Neural cell (in vitro differentiated cells): Measurements from ENCODE around the gene AGBL4. TPM values are rescaled to one million over a fixed set of nuclear protein-coding genes. Genes with fewer than 3 reads are reported as not detected.

Source experiments
- H2AFZ ChIP-seq: fragments of 200-600, 300-800 bp; sonication (generic), shearing (Covaris generic); 2 replicates; pipeline ENCODE4 v1.6.0; 2014; ENCODE audit warnings: low read depth, mild to moderate bottlenecking, antibody characterized with exemption, low read length, moderate library complexity
- H3F3A ChIP-seq: fragments of 200-600 bp; shearing (Covaris generic); 2 replicates; pipeline ENCODE4 v1.6.1; 2016; ENCODE audit warnings: mild to moderate bottlenecking, moderate library complexity, mixed read lengths, antibody characterized with exemption, low read length; ENCODE audit not compliant: insufficient read depth, poor library complexity, severe bottlenecking
- H3K27ac ChIP-seq: fragments of 200-600, 300-800 bp; sonication (generic), shearing (Covaris generic); 2 replicates; pipeline ENCODE4 v1.5.1; 2014; ENCODE audit warnings: mild to moderate bottlenecking, low read length, moderate library complexity
- H3K27me3 ChIP-seq: fragments of 300-800, 200-600 bp; sonication (generic), shearing (Covaris generic); 2 replicates; pipeline ENCODE4 v1.6.0; 2014; ENCODE audit warnings: mild to moderate bottlenecking, low read depth, low read length, moderate library complexity; ENCODE audit not compliant: insufficient read depth
- H3K36me3 ChIP-seq: fragments of 300-800, 200-600 bp; sonication (generic), shearing (Covaris generic); 2 replicates; pipeline ENCODE4 v1.5.1; 2014; ENCODE audit warnings: mild to moderate bottlenecking, antibody characterized with exemption, low read length, moderate library complexity; ENCODE audit not compliant: insufficient read depth
- H3K4me2 ChIP-seq: fragments of 300-800, 200-600 bp; sonication (generic), shearing (Covaris generic); 2 replicates; pipeline ENCODE4 v1.6.0; 2014; ENCODE audit warnings: mild to moderate bottlenecking, low read length
- H3K4me3 ChIP-seq: fragments of 300-800, 200-600 bp; sonication (generic), shearing (Covaris generic); 2 replicates; pipeline ENCODE4 v1.5.1; 2014; ENCODE audit warnings: mild to moderate bottlenecking, low read length, moderate library complexity
- H3K79me2 ChIP-seq: fragments of 200-600 bp; shearing (Covaris generic); replicated peaks from 2 replicates; pipeline ENCODE4 v1.6.0; 2014; ENCODE audit warnings: mild to moderate bottlenecking, low read length, moderate library complexity; ENCODE audit not compliant: insufficient read depth
- H3K9ac ChIP-seq: fragments of 300-800, 200-600 bp; sonication (generic), shearing (Covaris generic); 2 replicates; pipeline ENCODE4 v1.6.1; 2016; ENCODE audit warnings: mild to moderate bottlenecking, low read length, mixed read lengths
- H3K9me2 ChIP-seq: fragments of 200-600 bp; shearing (Covaris generic); 2 replicates; pipeline ENCODE4 v1.6.1; 2016; ENCODE audit warnings: mild to moderate bottlenecking, low read length, mixed read lengths; ENCODE audit not compliant: insufficient read depth
- H3K9me3 ChIP-seq: fragments of 200-600, 300-800 bp; sonication (generic), shearing (Covaris generic); 2 replicates; pipeline ENCODE4 v1.6.1; 2016; ENCODE audit warnings: mild to moderate bottlenecking, mixed run types, low read length, moderate library complexity, mixed read lengths
- H4K20me1 ChIP-seq: fragments of 200-600 bp; shearing (Covaris generic); 2 replicates; pipeline ENCODE4 v1.6.1; 2016; ENCODE audit warnings: mild to moderate bottlenecking, mixed run types; ENCODE audit not compliant: insufficient read depth
- CTCF ChIP-seq: fragments of 450-650 bp; IDR thresholded peaks from 2 replicates; pipeline ENCODE4 v1.5.1; 2014; ENCODE audit warnings: antibody characterized with exemption, mild to moderate bottlenecking, moderate library complexity; ENCODE audit not compliant: poor library complexity, severe bottlenecking
- EP300 ChIP-seq: fragments of 450-650 bp; conservative IDR thresholded peaks from 2 replicates; pipeline ENCODE4 v1.6.1; 2014; ENCODE audit warnings: antibody characterized with exemption, mild to moderate bottlenecking, moderate library complexity; ENCODE audit not compliant: poor library complexity, severe bottlenecking
- EZH2 ChIP-seq: fragments of 200-600, 300-800 bp; shearing (Covaris generic), sonication (generic); IDR thresholded peaks from 2 replicates; pipeline ENCODE4 v1.6.1; 2014; ENCODE audit warnings: antibody characterized with exemption, low read length, borderline replicate concordance, mild to moderate bottlenecking; ENCODE audit not compliant: insufficient read depth, poor library complexity, severe bottlenecking
- MXI1 ChIP-seq: fragments of 450-650 bp; conservative IDR thresholded peaks from 2 replicates; pipeline ENCODE4 v1.6.1; 2014; ENCODE audit warnings: antibody characterized with exemption, mild to moderate bottlenecking; ENCODE audit not compliant: poor library complexity, severe bottlenecking
- POLR2AphosphoS5 ChIP-seq: IDR thresholded peaks from 2 replicates; pipeline ENCODE4 v1.6.1; 2012
- RAD21 ChIP-seq: fragments of 450-650 bp; conservative IDR thresholded peaks from 2 replicates; pipeline ENCODE4 v1.6.1; 2014; ENCODE audit warnings: antibody characterized with exemption, mild to moderate bottlenecking, moderate library complexity
- SMC3 ChIP-seq: fragments of 450-650 bp; conservative IDR thresholded peaks from 2 replicates; pipeline ENCODE4 v1.6.1; 2014; ENCODE audit warnings: antibody characterized with exemption, mild to moderate bottlenecking, moderate library complexity; ENCODE audit not compliant: poor library complexity
- TAF1 ChIP-seq: IDR thresholded peaks from 2 replicates; pipeline ENCODE4 v1.6.1; 2012; ENCODE audit warnings: low read depth
- polyA plus RNA-seq: library from polyadenylated mRNA; depleted of rRNA; stranded (reverse); fragments of >200 nt; gene quantifications from 2 replicates; pipeline ENCODE4 v1.2.3, GENCODE V29; 2014
- TF ChIP-seq, protein P1 (sequence below): IDR thresholded peaks from 2 replicates; pipeline ENCODE4 v1.6.1; 2012; ENCODE audit warnings: borderline replicate concordance

Gene AGBL4
- polyA plus RNA-seq, 1 donor from 2014 or later: 1.3 TPM

- no peaks in the 10 kb centered on the region for H3K36me3 ChIP-seq
- no peak overlapping the region for H3K9ac ChIP-seq
- no peaks in the 10 kb centered on the region for H3K27me3 ChIP-seq
- H3K79me2 ChIP-seq: no peaks in the 10 kb centered on the region
- no peak overlapping the region for H3K4me3 ChIP-seq
- H3K9me2 ChIP-seq: no peaks in the 10 kb centered on the region
- H3F3A ChIP-seq: no peaks in the 10 kb centered on the region
- TF ChIP-seq EZH2: no peak
- no peak for TF ChIP-seq MXI1
- TF ChIP-seq POLR2AphosphoS5: no peak
- no peak for TF ChIP-seq RAD21
- TF ChIP-seq SMC3: no peak
- TF ChIP-seq TAF1: no peak
- TF ChIP-seq EP300: no peak
- TF ChIP-seq CTCF: no peak
- TF ChIP-seq, protein P1, sequence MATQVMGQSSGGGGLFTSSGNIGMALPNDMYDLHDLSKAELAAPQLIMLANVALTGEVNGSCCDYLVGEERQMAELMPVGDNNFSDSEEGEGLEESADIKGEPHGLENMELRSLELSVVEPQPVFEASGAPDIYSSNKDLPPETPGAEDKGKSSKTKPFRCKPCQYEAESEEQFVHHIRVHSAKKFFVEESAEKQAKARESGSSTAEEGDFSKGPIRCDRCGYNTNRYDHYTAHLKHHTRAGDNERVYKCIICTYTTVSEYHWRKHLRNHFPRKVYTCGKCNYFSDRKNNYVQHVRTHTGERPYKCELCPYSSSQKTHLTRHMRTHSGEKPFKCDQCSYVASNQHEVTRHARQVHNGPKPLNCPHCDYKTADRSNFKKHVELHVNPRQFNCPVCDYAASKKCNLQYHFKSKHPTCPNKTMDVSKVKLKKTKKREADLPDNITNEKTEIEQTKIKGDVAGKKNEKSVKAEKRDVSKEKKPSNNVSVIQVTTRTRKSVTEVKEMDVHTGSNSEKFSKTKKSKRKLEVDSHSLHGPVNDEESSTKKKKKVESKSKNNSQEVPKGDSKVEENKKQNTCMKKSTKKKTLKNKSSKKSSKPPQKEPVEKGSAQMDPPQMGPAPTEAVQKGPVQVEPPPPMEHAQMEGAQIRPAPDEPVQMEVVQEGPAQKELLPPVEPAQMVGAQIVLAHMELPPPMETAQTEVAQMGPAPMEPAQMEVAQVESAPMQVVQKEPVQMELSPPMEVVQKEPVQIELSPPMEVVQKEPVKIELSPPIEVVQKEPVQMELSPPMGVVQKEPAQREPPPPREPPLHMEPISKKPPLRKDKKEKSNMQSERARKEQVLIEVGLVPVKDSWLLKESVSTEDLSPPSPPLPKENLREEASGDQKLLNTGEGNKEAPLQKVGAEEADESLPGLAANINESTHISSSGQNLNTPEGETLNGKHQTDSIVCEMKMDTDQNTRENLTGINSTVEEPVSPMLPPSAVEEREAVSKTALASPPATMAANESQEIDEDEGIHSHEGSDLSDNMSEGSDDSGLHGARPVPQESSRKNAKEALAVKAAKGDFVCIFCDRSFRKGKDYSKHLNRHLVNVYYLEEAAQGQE: no peak
- no peak overlapping the region for H3K27ac ChIP-seq
- H3K4me2 ChIP-seq: no peak overlapping the region
- H2AFZ ChIP-seq: no peak overlapping the region
- no peaks in the 10 kb centered on the region for H3K9me3 ChIP-seq
- no peaks in the 10 kb centered on the region for H4K20me1 ChIP-seq
Observed at GRCh38 chr1:49045371-49045770, 978.4 kb downstream of the AGBL4 start.

DNA sequence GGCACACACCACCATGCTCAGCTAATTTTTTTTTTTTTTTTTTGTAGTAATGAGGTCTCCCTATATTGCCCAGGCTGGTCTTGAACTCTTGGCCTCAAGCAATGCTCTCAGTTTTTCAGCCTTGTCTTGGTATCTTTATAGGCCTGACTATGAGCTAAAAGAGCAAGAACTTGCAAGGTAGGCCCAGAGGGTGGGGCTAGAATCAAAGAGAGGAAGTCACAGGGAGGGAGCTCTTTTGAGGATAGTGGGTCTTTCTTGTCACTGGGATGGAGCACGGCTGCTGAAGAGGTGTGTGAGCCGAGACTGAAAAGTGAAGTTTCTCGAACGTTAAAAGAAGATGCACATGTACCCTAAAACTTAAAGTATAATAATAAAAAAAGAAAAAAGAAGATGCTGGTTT lies 987.1 kb downstream of the AGBL4 start:
- Histone ChIP-seq H3K9ac (no peak overlapping the region), H3K27me3 (no peaks in the 10 kb centered on the region), H3K27ac (no peak overlapping the region), H3K79me2 (no peaks in the 10 kb centered on the region), H3K4me2 (no peak overlapping the region), H4K20me1 (no peaks in the 10 kb centered on the region), H2AFZ (no peak overlapping the region), H3K4me3 (no peak overlapping the region), H3F3A (no peaks in the 10 kb centered on the region), H3K9me2 (no peaks in the 10 kb centered on the region), H3K9me3 (no peaks in the 10 kb centered on the region), H3K36me3 (no peaks in the 10 kb centered on the region)
- TF ChIP-seq EP300 (no peak), POLR2AphosphoS5 (no peak), TAF1 (no peak), MXI1 (no peak), CTCF (no peak), EZH2 (no peak), RAD21 (no peak), SMC3 (no peak)
- TF ChIP-seq, protein P1: no peak
